Adrenal gland (tissue), 12 donors: ENCODE data around the gene ZNHIT1. TPM values are rescaled to one million over a fixed set of nuclear protein-coding genes. Genes with fewer than 3 reads are reported as not detected.

Source experiments
- DNase-seq, 7 donors: peaks; one replicate each; pipeline ENCODE4 v3.0.0-alpha.2; 2019 to 2020
- H3K27ac ChIP-seq, 5 donors: fragments of 200-600 bp; sonication (generic) in 4 of 5; 1 replicate in 3 of 5; 2 replicates in 2 of 5; pipeline versions ENCODE4 v1.5.1 to v1.8.0; 2016 to 2020; ENCODE audit warnings: mild to moderate bottlenecking in 1 of 5
- H3K27me3 ChIP-seq: fragments of 200-600 bp; 2 replicates; pipeline ENCODE4 v1.8.0; 2021
- H3K36me3 ChIP-seq, 2 donors: fragments of 200-600 bp; replicated peaks in 1 of 2; 1 replicate in 1 of 2; 2 replicates in 1 of 2; pipeline versions ENCODE4 v1.5.1 to v1.8.0; 2018 to 2022
- H3K4me1 ChIP-seq, 2 donors: fragments of 200-600 bp; replicated peaks in 1 of 2; 1 replicate in 1 of 2; 2 replicates in 1 of 2; pipeline versions ENCODE4 v1.5.1 to v1.8.0; 2018 to 2021
- H3K4me3 ChIP-seq, 4 donors: fragments of 200-600 bp; sonication (generic) in 3 of 4; one replicate each; pipeline ENCODE4 v1.5.1; 2016 to 2018
- H3K9me3 ChIP-seq, 3 donors: fragments of 200-600 bp; sonication (generic) in 1 of 3; replicated peaks in 1 of 3; 1 replicate in 2 of 3; 2 replicates in 1 of 3; pipeline versions ENCODE4 v1.5.1 to v1.8.0; 2016 to 2021
- CTCF ChIP-seq, 6 experiments: fragments of 450-650 bp in 4 of 6; fragments of 200-600 bp in 2 of 6; sonication (generic) in 1 of 6; IDR thresholded peaks; 1 replicate in 5 of 6; 2 replicates in 1 of 6; pipeline versions ENCODE4 v1.5.1 to v1.8.0; 2016 to 2021; ENCODE audit warnings: antibody characterized with exemption in 6 of 6, mild to moderate bottlenecking in 2 of 6, moderate library complexity in 1 of 6
- POLR2A ChIP-seq, 2 donors: fragments of 450-650 bp; IDR thresholded peaks; one replicate each; pipeline ENCODE4 v1.6.1; 2017; ENCODE audit warnings: antibody characterized with exemption in 2 of 2, mild to moderate bottlenecking in 2 of 2, moderate library complexity in 1 of 2
- WGBS, 4 donors: extraction: QIAGEN DNeasy Blood & Tissue Kit in 2 of 4; methylation state at CpG; one replicate each; pipeline versions ENCODE4 v1.1.5 to v1.1.7; 2013 to 2017; 5-methylcytosine and 5-hydroxymethylcytosine counted together
- intact Hi-C, 2 donors: fragments of 100-400 bp; cut with DNase I; formaldehyde crosslinking; loops; one replicate each; pipeline versions ENCODE4 v1.14.1 to v1.15.0; 2022 to 2023
- polyA plus RNA-seq, 3 donors: library from polyadenylated mRNA; stranded (reverse); fragments of 200-250 nt in 2 of 3; fragments of 350-450 nt in 1 of 3; fragmentation: Illumina TruSeq in 1 of 3; extraction: RNeasy Lipid Tissue Mini Kit (QIAGEN cat#74804) in 1 of 3; gene quantifications; one replicate each; pipeline ENCODE4 v1.2.3, GENCODE V29; 2013 to 2014
- total RNA-seq, 9 donors: library from RNA; depleted of rRNA in 4 of 9; stranded (reverse); fragments of >200 nt in 4 of 9; fragments of 120-200 nt in 1 of 9; fragmentation: NEBNext Ultra II Directional in 1 of 9; extraction: Animal tissue kit (Norgen Biotek cat#: 25700) in 1 of 9; gene quantifications; one replicate each; pipeline versions ENCODE4 v1.1.0 to v1.2.4, GENCODE V29; 2013 to 2023
- donor health status: healthy with polysubstance abuse.
- donor health status: Bipolar disorder and iron deficiency.
- donor health status: DM: yes; HTN: yes; CAD: no.
- donor health status: DM: no; HTN: no; CAD: no.
- donor health status: DM: no; HTN: no; CAD: no.
- donor health status: DM: yes; HTN: yes; CAD: no.

ZNHIT1 gene
- total and polyA plus RNA-seq, 12 donors: 34.7 to 228 (median 104) TPM

- Histone ChIP-seq H3K4me3 (no peak within 1 kb of the TSS), H3K36me3 (no peaks in the 10 kb centered on the region), H3K27me3 (peaks cover 59% of the 10 kb centered on the region), H3K9me3 (no peaks in the 10 kb centered on the region), H3K27ac (no peak within 1 kb of the TSS), H3K4me1 (peaks cover 0 to 5% of the 10 kb centered on the region in 2 donors)
- intact Hi-C loops: loop anchor here in 1 of 2 donors (5.0 kb wide), 1 partner anchor 52 kb away; no protein-coding TSS in a partner anchor
- no peak for DNase-seq
- TF ChIP-seq POLR2A (IDR thresholded peaks at IDR 0.05): no peak
- TF ChIP-seq CTCF (IDR thresholded peaks at IDR 0.05): no peak
- WGBS, 4 donors: 3 to 5% (median 4%) methylated on average over 14 to 56 of the region's 56 CpGs
These were observed 37.7 kb upstream of the ZNHIT1 start, which contains the start of gene NAT16 for GRCh38 chr7:101180130-101180755. NAT16 (minus strand) TSS chr7:101180293; CDS start chr7:101174807, 5,486 bp downstream.

GRCh38 chr7:101185258-101185839 is 32.6 kb upstream of the ZNHIT1 start:
- H3K36me3 ChIP-seq: no peaks in the 10 kb centered on the region
- no peak overlapping the region for H3K4me3 ChIP-seq
- H3K27ac ChIP-seq: no peak overlapping the region
- no peaks in the 10 kb centered on the region for H3K4me1 ChIP-seq
- no peaks in the 10 kb centered on the region for H3K9me3 ChIP-seq
- 37 to 54% (median 51%) methylated on average over 5 of the region's 5 CpGs for WGBS, 4 donors
- peaks cover 20% of the 10 kb centered on the region for H3K27me3 ChIP-seq
- no peak for DNase-seq
- intact Hi-C loops: no loop called here
- TF ChIP-seq CTCF (IDR thresholded peaks at IDR 0.05) (no peak), POLR2A (IDR thresholded peaks at IDR 0.05) (no peak)

GRCh38 chr7:101186194-101186593 is 31.8 kb upstream of the ZNHIT1 start:
- intact Hi-C loops: no loop called here
- Histone ChIP-seq H3K27me3 (peaks cover 11% of the 10 kb centered on the region), H3K36me3 (no peaks in the 10 kb centered on the region), H3K27ac (no peak overlapping the region), H3K4me1 (no peaks in the 10 kb centered on the region), H3K4me3 (no peak overlapping the region), H3K9me3 (no peaks in the 10 kb centered on the region)
- no peak for TF ChIP-seq POLR2A (IDR thresholded peaks at IDR 0.05)
- no peak for TF ChIP-seq CTCF (IDR thresholded peaks at IDR 0.05)
- 43 to 68% (median 55%) methylated on average over 6 of the region's 6 CpGs for WGBS, 4 donors
- DNase-seq: no peak

- intact Hi-C loops: no loop called here
- no peaks in the 10 kb centered on the region for H3K9me3 ChIP-seq
- 61 to 84% (median 77%) methylated on average over 3 to 4 of the region's 4 CpGs for WGBS, 4 donors
- H3K36me3 ChIP-seq: no peaks in the 10 kb centered on the region
- no peak overlapping the region for H3K27ac ChIP-seq
- H3K4me1 ChIP-seq: no peaks in the 10 kb centered on the region
- TF ChIP-seq CTCF (IDR thresholded peaks at IDR 0.05) (no peak), POLR2A (IDR thresholded peaks at IDR 0.05) (no peak)
- H3K4me3 ChIP-seq: no peak overlapping the region
- peaks cover 8% of the 10 kb centered on the region for H3K27me3 ChIP-seq
- DNase-seq: no peak
These were observed 31.0 kb upstream of the ZNHIT1 start for GRCh38 chr7:101186844-101187428.
